HS-27A (cell line): ENCODE data around the gene UBE3C.

Experiments
- DNase-seq: peaks from one replicate; pipeline ENCODE4 v3.0.0-alpha.2; 2012; ENCODE audit warnings: low read depth, missing footprints

UBE3C gene

DNA sequence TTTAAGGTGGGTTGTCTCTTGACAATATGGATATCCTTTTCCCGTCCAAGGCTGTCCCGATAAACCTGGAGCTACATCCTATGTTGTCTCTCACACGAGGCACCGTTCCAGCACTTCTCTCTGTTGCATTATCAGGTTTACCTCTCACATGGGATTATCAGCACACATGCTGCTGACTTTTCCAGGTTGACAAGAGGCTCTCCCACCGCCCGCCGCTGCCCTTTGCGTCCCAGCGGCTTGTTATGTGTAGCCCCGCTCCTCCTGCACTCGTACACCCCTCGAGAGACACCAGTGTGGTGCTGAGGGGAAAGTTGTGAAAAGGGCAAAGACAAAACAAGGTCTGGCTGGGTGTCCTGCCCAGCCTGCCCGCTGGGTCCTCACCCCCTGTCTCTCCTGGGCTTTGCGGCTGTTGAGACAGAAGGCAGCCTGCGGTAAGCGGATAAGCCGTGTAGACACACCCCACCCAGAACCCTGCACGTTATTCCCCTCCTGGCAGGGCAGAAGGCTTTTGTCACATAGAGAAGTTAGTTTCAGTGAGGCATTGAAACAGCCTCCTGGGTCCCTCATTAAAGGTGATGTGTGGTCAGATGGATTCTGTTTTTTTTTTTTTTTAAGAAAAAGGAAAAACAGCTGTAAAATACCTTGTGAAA lies 38.7 kb downstream of the UBE3C start:
- DNase-seq: no peak

GRCh38 chr7:157177983-157178381 lies 39.3 kb downstream of the UBE3C start:
- no peak for DNase-seq

DNA sequence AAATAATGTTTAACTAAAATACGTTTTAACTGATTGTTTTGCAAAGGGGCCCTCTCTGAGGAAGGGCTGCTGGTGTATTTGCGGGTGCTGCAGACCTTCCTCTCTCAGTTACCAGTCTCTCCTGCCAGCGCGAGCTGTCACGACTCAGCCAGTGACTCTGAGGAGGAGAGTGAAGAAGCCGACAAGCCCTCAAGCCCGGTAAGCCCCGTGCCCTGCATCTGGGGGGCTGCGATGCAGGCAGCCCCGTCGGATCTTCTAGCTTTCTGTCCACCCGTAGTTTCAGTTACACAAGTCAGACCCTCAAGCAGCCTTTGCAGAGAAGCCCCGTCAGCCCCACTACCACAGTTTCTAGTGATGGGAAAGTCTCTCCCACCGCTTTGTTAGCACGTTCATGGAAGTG lies 45.1 kb downstream of the UBE3C start:
- no peak for DNase-seq

DNA sequence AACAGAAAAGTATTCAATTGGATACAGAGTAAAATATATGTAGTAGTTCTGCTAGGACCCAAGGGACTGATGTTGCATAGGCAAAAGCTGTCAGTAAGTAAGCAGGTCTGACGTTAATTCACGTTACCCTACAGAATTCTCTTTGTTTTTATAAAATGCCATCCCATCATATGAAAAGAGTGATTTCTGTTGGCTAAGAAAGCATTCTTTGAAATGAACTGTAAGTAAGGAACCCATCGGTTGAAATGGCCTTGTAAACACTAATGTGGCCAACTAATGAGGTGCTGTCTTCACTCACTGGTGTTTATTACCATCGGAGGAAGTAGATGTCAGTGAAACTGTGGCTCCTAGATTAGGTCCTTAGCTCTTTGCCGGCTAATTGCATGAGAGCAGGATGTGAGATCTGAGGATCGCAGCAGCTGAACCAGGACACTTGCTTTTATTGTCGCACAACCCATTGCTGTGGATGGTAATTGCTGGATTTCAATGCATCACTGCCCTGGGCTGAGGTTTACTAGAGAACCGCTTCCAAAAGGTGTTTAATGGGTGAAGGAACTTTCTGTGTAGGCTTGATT lies 49.5 kb downstream of the UBE3C start:
- no peak for DNase-seq

DNA sequence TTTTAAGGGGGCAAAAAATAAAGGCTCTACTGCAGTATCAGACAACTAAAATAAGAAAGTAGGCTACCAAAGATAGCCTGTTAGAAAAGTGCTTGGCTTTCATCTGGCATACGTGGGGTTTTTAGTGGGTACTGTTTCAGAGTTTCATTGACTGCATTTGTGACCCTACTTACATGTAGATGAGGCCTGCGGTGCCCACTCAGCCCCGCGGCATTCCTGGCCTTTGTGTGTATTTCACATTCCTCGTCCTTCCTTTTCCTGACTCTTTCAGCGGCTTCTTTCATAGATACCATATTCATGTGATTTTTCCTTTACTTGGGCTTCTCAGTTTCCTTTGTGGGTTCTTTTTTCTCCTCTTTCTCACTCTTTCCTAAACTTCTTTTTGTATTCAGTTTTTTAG lies 50.7 kb downstream of the UBE3C start:
- no peak for DNase-seq

GRCh38 chr7:157192861-157193260 lies 54.1 kb downstream of the UBE3C start:
- no peak for DNase-seq

GRCh38 chr7:157193274-157193673 lies 54.5 kb downstream of the UBE3C start:
- no peak for DNase-seq

DNA sequence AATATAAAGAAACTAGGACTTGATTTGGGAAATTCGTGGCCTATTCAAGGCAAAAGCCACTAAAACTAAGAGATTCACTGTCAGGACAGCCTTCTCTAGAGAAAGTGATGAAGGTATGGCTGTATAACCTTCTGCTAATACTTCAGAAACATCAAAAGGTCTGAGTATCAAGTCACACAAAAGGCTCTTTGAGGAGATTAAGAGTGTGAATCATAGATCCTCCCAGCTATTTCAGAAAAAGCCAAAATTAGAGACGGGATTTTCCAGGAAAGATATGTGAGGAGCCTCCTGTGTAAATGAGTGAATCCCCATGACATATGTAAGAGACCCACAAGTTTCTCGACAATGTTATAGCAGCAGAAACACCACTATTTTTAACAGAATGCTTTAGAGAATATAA lies 56.2 kb downstream of the UBE3C start:
- no peak for DNase-seq

DNA sequence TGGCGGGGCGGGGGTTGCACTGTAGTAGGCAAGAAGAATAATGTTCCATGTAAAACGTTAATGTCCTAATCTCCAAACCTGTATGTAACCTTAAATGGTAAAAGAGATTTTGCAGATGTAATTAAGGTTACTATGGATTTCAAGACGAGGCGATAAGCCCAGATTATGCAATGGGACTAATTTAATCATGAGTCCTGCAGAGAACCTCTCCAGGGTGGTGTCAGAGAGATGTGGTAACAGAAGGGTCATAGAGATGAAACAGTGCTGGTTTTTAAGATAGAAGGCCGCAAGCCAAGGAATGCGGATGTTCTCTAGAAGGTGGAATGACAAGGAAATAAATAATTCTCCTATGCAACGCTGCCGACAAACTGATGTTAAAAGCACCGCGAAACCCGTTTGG lies 57.1 kb downstream of the UBE3C start:
- no peak for DNase-seq

GRCh38 chr7:157204134-157204533 lies 65.4 kb downstream of the UBE3C start:
- no peak for DNase-seq

DNA sequence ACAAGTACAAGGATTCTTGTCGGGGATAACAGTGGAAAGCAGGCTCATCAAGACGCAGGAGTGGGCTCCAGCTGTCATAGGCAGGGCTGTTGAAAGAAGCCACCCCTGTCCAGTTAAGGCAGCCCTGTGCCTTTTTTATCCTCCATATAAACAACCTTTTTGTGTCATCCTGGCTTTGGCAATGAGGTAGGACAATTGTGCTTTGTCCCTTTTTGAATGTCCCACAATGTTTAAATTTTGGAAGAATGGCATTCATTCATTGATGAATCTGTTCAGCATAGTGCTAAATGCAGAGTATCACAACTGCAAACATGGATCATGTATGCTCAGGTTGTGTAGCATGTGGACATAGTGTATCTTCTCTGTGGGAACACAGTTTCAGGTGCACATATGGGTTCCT lies 66.7 kb downstream of the UBE3C start:
- DNase-seq: no peak

DNA sequence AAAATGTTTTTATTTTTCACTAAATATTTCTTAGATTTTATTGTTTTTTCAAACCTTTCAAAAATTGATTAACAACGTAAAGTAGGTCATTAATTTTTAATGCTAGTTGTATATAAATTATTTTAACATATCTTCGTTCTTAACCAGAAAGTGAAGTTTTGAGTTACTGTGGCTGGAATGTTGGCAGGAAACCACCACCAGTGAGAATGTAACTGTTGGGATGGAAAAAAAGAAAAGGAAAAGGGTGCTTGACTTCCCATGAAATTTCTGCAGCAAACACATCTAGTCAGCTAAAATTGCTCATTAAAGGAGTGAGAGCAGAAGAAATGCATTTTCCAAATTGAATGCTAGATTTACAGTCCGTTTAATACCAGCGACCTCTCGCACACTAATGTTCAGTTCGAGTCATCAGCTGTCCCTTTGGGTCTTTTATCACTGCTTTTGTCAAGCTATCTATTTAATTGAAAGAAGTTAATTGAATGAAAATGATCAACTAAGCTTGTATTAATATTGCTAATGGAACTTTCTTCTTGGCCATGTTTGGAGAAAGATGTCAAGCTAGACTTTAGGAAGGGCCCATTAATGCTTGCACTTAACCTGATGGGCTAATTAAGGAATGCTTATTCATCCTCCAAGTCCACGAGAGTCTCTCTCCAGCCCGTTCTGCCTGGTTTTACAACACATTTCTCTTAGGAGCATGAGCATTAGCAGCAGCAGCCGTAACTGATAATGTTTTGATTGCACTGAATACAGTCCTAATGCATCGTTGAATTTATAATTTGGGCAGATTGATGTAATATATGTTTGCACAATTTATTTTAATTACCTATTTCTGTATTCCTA lies 70.1 kb downstream of the UBE3C start:
- no peak for DNase-seq

- DNase-seq: no peak
These were observed 72.0 kb downstream of the UBE3C start for GRCh38 chr7:157210682-157211081.

DNA sequence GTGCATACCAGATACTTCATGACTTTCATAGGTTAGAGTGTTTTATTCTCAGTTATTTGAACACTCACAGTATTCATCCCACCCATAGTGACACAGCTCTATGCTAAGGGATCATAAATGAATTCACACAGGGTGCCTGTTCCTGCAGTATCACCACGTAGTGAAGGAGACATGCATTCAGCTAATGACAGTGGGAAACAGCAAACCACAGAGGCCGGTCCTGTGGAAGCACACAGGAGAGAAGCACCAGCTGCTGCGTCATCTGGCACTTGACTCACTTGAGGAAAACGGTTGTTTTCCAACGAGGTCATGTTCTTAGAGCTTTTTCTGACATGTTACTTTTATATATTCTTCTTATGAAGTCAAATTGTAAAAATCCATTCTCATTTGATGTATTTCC lies 73.0 kb downstream of the UBE3C start:
- DNase-seq: no peak

DNA sequence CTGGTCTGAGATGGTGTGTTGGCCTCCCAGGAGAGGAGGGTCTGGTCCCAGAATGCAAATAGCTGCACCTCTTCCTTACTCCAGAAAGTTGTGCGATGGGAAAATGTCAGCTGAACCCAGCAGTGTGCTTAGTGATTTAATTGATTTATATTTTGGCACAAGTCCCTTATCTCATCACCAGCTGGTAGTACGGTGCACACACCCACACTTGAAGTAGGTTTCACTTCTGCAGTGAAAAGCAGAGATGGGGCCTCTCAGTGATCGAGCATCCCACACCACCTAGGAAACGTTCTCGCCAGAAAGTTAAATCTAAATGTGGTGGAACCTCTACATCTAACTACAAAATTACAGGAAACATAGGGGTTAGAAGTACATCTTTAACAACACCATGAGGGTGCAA lies 80.4 kb downstream of the UBE3C start:
- no peak for DNase-seq

DNA sequence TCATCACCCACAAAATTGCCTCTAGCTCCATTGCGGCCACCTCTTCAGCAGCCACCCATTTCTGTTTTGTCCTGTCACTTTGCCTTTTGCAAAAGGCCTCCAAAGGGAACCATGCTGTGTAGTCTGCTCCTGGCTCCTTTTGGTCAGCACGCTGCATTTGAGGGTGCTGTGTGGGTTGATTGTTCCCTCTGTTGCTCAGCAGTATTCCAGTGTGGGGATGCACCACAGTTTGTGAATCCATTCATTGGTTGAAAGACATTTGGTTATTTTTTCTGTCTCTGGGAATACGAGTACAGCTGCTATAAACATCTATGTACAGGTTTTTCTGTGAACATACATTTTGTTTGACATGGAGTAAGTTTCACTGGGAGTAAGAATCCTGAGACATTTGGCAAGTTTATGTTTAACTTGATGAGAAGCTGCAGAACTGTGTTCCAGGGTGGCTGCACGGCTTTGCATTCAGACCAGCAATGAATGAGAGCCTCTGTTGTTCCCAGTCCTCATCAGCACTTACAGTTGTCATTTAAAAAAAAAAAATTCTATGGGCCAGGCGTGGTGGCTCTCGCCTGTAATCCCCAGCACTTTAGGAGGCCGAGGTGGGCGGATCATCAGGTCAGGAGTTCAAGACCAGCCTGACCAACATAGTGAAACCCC lies 82.3 kb downstream of the UBE3C start:
- no peak for DNase-seq

- DNase-seq: no peak
These were observed 84.0 kb downstream of the UBE3C start for GRCh38 chr7:157222687-157223086.

DNA sequence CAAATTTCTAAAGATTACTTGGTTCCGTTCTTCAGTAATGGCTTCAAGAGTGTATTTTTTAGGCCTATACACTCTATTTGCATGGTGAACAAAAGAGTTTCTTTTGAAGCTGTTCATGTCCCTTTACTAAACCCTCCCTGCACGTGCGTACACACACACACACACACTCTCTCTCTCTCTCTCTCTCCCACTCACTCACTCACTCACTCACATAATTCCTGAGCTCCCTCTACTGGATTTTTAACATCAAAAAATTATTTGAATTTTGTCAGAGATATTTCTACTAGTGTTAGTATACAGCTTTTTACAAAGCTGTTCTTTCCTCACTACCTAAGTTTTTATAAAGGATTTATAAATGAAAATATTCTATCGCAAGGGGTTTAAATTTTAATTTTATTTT lies 85.9 kb downstream of the UBE3C start:
- no peak for DNase-seq

- no peak for DNase-seq
These were observed 90.2 kb downstream of the UBE3C start for GRCh38 chr7:157228864-157229422.

DNA sequence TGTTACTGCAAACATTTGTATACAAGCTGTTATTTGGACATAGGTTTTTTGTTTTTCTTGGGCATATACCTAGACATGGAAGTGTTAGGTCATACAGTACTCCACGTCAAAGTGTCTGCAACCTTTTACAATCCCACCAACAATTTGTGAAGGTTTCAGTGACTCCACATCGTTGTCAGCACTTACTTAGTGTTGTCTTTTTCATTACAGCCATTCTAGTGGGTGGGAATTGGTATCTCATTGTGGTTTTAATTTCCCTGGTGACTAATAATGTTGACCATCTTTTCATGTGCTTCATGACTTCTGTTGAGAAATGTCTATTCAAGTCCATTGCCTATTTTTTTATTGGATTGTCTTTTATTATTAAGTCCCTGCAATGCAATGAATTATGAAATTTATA lies 95.0 kb downstream of the UBE3C start:
- no peak for DNase-seq

- no peak for DNase-seq
These were observed 95.5 kb downstream of the UBE3C start for GRCh38 chr7:157234271-157234670.
